ENCODE measurements around the gene DCX.

- TF ChIP-seq REST (IDR thresholded peaks at IDR 0.05; ENCODE audit: low read depth) (no peak), MAX (IDR thresholded peaks at IDR 0.05) (no peak), EP300 (IDR thresholded peaks at IDR 0.05; ENCODE audit: borderline replicate concordance) (no peak), TAF1 (IDR thresholded peaks at IDR 0.05; ENCODE audit: low read depth) (no peak), RAD21 (IDR thresholded peaks at IDR 0.05; ENCODE audit: low read depth) (no peak)
- TF ChIP-seq, protein P1, sequence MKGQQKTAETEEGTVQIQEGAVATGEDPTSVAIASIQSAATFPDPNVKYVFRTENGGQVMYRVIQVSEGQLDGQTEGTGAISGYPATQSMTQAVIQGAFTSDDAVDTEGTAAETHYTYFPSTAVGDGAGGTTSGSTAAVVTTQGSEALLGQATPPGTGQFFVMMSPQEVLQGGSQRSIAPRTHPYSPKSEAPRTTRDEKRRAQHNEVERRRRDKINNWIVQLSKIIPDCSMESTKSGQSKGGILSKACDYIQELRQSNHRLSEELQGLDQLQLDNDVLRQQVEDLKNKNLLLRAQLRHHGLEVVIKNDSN (IDR thresholded peaks at IDR 0.05), result no peak
These were observed 16.8 kb downstream of the DCX start for GRCh38 chrX:111395149-111395548.

All from Ishikawa (cell line).